ENCODE measurements around the gene CHN2.

GRCh38 chr7:29163854-29164253, 30.7 kb upstream of the CHN2 start:
- TF ChIP-seq, protein P1, sequence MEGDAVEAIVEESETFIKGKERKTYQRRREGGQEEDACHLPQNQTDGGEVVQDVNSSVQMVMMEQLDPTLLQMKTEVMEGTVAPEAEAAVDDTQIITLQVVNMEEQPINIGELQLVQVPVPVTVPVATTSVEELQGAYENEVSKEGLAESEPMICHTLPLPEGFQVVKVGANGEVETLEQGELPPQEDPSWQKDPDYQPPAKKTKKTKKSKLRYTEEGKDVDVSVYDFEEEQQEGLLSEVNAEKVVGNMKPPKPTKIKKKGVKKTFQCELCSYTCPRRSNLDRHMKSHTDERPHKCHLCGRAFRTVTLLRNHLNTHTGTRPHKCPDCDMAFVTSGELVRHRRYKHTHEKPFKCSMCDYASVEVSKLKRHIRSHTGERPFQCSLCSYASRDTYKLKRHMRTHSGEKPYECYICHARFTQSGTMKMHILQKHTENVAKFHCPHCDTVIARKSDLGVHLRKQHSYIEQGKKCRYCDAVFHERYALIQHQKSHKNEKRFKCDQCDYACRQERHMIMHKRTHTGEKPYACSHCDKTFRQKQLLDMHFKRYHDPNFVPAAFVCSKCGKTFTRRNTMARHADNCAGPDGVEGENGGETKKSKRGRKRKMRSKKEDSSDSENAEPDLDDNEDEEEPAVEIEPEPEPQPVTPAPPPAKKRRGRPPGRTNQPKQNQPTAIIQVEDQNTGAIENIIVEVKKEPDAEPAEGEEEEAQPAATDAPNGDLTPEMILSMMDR (IDR thresholded peaks at IDR 0.05), result no peak
- TF ChIP-seq POLR2AphosphoS5 (IDR thresholded peaks at IDR 0.05; ENCODE audit: low read depth, low read length), result no peak

Measured in Panc1 (cell line).